GM20000 (cell line): ENCODE results near the gene PKP1.

Source experiments
- DNase-seq: peaks from one replicate; pipeline ENCODE4 v3.0.0; 2012; ENCODE audit warnings: low spot score
- CTCF ChIP-seq: IDR thresholded peaks from 2 replicates; pipeline ENCODE4 v1.5.1; 2012; ENCODE audit warnings: mild to moderate bottlenecking, control low read depth; ENCODE audit errors: extremely low read depth, missing control alignments

PKP1 gene

GRCh38 chr1:201310251-201310985 lies 27.1 kb downstream of the PKP1 start:
- TF ChIP-seq CTCF = no peak
- DNase-seq = no peak

- no peak for DNase-seq
- TF ChIP-seq CTCF = no peak
These were observed 27.7 kb downstream of the PKP1 start for GRCh38 chr1:201310986-201311355.

- no peak for DNase-seq
- no peak for TF ChIP-seq CTCF
These were observed 28.2 kb downstream of the PKP1 start for GRCh38 chr1:201311356-201312011.

GRCh38 chr1:201312298-201312697 lies 29.0 kb downstream of the PKP1 start:
- no peak for TF ChIP-seq CTCF
- DNase-seq = no peak

GRCh38 chr1:201313086-201313485 lies 29.8 kb downstream of the PKP1 start:
- no peak for DNase-seq
- TF ChIP-seq CTCF = no peak

GRCh38 chr1:201316556-201316955 lies 33.2 kb downstream of the PKP1 start:
- DNase-seq = no peak
- no peak for TF ChIP-seq CTCF

- no peak for TF ChIP-seq CTCF
These were observed 34.2 kb downstream of the PKP1 start for GRCh38 chr1:201317551-201317950.

More at GRCh38 chr1:201317551-201317950, 34.2 kb downstream of the PKP1 start:
- no peak for DNase-seq
